ENCODE results near the gene MB. TPM values are rescaled to one million over a fixed set of nuclear protein-coding genes. Genes with fewer than 3 reads are reported as not detected.
A peak's percentile ranks its signal among the peaks of the same experiment; 100 is the strongest.

The MB gene
- total and polyA plus RNA-seq, 4 donors = 2.8 to 24.7 TPM; not detected in 2

DNA sequence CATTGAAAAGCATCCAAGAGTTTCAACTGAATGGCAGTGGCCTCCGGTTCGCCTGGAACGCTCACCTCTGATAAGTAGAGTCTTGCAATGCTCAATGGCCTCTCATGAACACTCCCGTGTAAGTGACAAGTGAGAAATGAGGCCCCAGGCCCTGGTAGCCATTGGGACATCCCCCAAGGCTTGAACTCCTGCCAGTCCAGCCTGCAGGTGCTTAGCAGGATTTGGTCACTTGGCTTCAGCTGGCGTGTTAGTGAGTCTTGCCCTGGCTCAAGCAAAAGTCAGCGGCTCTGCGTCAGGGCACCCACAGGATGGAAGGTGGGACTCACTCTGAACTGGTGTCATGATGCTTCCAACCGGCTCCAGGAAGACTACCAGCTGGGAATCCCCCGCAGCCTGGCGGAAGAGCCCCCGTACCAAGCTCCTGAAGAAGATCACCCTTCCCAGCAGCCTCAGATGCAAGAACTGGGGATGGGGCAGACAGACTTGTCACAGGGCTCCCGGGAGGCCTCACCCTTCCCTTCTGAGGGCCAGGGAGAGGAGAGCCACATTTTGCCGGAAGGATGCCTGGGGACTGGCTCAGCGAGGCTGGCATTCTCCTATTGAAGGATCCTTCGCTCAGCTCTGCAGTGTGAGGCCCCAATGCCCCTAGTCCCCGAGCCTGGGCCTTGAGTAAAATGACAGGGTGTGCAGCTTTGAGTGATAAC, 19.3 kb downstream of the MB start:
- Histone ChIP-seq H3K36me3 (ENCODE audit: control insufficient read depth in 1 of 2, insufficient read depth in 2 of 2, low read length in 1 of 2) (no peaks in the 10 kb centered on the region), H3K27me3 (ENCODE audit: control insufficient read depth in 1 of 2, insufficient read depth in 2 of 2, low read length in 1 of 2) (no peaks in the 10 kb centered on the region), H3K4me1 (ENCODE audit: control insufficient read depth in 1 of 2, insufficient read depth in 2 of 2, low read length in 2 of 2) (no peaks in the 10 kb centered on the region), H3K4me3 (ENCODE audit: low read length in 2 of 2) (no peak overlapping the region), H3K9me3 (ENCODE audit: control insufficient read depth, low read length) (no peaks in the 10 kb centered on the region), H3K27ac (ENCODE audit: low read depth in 1 of 2, low read length in 2 of 2) (no peak overlapping the region)
- intact Hi-C loops (cut with DNase I) = no loop called here
- DNase-seq (peak; percentile 31 to 57), ATAC-seq (ENCODE audit: low FRiP score) (no peak)
- WGBS, 2 donors = 95 to 96% methylated on average over 16 of the region's 16 CpGs

DNA sequence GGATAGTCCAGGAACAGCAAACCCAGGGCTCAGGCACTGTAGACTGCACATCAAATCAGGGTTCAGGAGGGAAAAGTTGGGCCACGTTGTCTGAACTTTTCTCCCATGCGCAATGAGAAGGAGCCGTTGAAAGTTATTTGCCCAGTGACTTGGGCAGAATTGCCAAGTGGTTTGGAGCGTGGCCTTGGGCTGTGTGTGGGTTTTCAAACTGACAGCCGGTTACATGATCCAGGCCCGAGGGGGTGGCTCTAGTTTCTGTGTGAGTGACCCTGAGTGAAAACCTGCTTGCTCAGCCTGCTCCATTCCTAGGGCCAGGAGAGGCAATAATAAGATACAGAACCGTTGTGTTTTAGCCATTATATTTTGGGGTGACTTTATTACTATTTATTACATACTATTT, 20.3 kb downstream of the MB start:
- H3K4me3 ChIP-seq (ENCODE audit: low read length in 2 of 2) = no peak overlapping the region
- H3K4me1 ChIP-seq (ENCODE audit: control insufficient read depth in 1 of 2, insufficient read depth in 2 of 2, low read length in 2 of 2) = no peaks in the 10 kb centered on the region
- no peaks in the 10 kb centered on the region for H3K27me3 ChIP-seq (ENCODE audit: control insufficient read depth in 1 of 2, insufficient read depth in 2 of 2, low read length in 1 of 2)
- H3K36me3 ChIP-seq (ENCODE audit: control insufficient read depth in 1 of 2, insufficient read depth in 2 of 2, low read length in 1 of 2) = no peaks in the 10 kb centered on the region
- no peak overlapping the region for H3K27ac ChIP-seq (ENCODE audit: low read depth in 1 of 2, low read length in 2 of 2)
- ATAC-seq (ENCODE audit: low FRiP score) (no peak), DNase-seq (peak; percentile 25 to 31)
- intact Hi-C loops (cut with DNase I) = no loop called here
- WGBS, 2 donors = 45 to 60% methylated on average over 7 of the region's 7 CpGs
- H3K9me3 ChIP-seq (ENCODE audit: control insufficient read depth, low read length) = no peaks in the 10 kb centered on the region

DNA sequence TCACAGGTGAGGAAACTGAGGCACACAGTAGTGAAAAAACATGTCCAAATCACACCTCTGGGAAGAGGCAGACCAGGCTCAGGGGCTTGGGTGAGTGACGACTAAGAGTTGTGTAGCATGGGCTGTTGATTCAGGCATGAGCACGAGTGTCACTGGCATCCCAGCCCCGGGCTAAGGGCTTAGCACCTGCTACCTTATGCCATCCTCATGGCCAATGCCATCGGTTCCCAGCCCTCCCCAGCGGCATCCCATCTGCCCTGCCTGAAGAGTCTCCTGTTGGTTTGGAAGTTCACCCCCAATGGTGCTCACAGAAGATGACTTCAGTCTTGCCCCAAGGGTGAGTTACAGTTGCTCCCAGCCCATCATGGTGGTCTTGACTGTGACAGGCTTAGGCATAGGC, 22.4 kb downstream of the MB start:
- DNase-seq = peak in 1 of 2 donors; percentile 32
- ATAC-seq (ENCODE audit: low FRiP score) = no peak
- Histone ChIP-seq H3K27me3 (ENCODE audit: control insufficient read depth in 1 of 2, insufficient read depth in 2 of 2, low read length in 1 of 2) (no peaks in the 10 kb centered on the region), H3K36me3 (ENCODE audit: control insufficient read depth in 1 of 2, insufficient read depth in 2 of 2, low read length in 1 of 2) (no peaks in the 10 kb centered on the region), H3K4me1 (ENCODE audit: control insufficient read depth in 1 of 2, insufficient read depth in 2 of 2, low read length in 2 of 2) (no peaks in the 10 kb centered on the region), H3K27ac (ENCODE audit: low read depth in 1 of 2, low read length in 2 of 2) (no peak overlapping the region), H3K4me3 (ENCODE audit: low read length in 2 of 2) (no peak overlapping the region), H3K9me3 (ENCODE audit: control insufficient read depth, low read length) (no peaks in the 10 kb centered on the region)
- 92 to 96% methylated on average over 5 of the region's 5 CpGs for WGBS, 2 donors
- intact Hi-C loops (cut with DNase I) = no loop called here

DNA sequence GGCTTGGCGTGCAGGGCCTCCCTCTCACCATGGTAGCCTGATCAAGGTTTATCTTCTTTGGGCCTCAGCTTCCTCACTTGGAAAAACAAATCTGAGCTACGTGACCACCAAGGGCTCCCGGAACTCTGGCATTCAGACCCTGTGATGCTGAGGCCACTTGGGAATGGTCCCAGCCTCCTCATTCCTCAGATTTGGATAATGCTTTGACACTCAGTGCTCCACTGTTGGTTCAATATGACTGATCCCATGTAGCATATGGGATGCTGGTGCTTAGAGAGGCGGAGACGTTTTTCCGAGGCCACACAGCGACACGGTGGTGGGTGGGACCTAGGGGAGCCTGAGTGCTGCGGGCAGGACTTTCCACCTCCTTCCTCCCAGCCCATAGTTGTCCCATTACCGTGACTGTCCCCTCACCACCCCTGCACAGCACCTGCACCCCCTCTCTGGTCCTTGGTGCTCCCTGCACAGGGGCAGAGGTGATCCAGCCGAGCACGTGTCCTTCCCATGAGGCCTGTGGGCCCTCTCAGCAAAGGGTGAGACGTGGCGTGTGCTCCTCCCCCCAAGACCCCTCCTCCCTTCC, 23.1 kb downstream of the MB start:
- DNase-seq (peak; percentile 30 to 65), ATAC-seq (ENCODE audit: low FRiP score) (no peak)
- H3K4me1 ChIP-seq (ENCODE audit: control insufficient read depth in 1 of 2, insufficient read depth in 2 of 2, low read length in 2 of 2) = no peaks in the 10 kb centered on the region
- intact Hi-C loops (cut with DNase I) = no loop called here
- H3K4me3 ChIP-seq (ENCODE audit: low read length in 2 of 2) = no peak overlapping the region
- H3K27ac ChIP-seq (ENCODE audit: low read depth in 1 of 2, low read length in 2 of 2) = no peak overlapping the region
- no peaks in the 10 kb centered on the region for H3K36me3 ChIP-seq (ENCODE audit: control insufficient read depth in 1 of 2, insufficient read depth in 2 of 2, low read length in 1 of 2)
- WGBS, 2 donors = 81 to 83% methylated on average over 14 of the region's 14 CpGs
- H3K27me3 ChIP-seq (ENCODE audit: control insufficient read depth in 1 of 2, insufficient read depth in 2 of 2, low read length in 1 of 2) = no peaks in the 10 kb centered on the region
- H3K9me3 ChIP-seq (ENCODE audit: control insufficient read depth, low read length) = no peaks in the 10 kb centered on the region

DNA sequence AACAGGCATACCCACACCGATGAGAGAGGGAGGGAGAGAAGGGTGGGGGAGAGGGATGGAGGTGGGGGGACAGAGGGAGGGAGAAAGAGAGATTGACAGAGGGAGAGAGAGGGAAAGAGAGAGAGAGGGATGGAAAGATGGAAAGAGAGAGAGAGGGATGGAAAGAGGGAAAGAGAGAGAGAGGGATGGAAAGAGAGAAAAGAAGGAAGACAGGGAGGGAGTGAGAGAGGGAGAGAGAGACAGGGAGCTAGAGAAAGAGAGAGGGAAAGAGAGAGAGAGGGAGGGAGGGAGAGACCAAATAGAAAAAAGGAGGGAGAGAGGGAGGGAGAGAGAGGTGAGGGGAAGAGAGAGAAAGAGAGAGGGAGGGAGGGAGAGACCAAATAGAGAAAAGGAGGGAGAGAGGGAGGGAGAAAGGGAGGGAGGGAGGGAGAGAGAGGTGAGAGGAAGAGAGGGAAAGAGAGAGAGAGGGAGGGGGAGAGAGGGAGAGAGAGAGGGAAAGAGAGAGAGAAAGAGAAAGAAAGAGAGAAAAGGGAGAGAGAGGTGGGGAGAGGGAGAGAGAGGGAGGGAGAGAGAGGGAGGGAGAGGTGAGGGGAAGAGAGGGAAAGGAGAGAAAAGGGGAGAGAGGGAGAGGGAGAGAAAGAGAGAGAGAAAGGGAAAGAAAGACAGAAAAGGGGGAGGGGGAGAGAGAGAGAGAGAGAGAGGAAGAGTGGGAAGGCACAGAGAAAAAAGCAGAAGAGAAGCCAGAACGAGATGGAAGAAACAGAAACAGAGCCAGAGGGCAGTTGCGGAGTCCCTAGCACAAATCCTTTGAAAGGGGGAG, 23.8 kb downstream of the MB start:
- 32 to 48% methylated on average over 3 of the region's 3 CpGs for WGBS, 2 donors
- H3K4me3 ChIP-seq (ENCODE audit: low read length in 2 of 2) = no peak overlapping the region
- no peak overlapping the region for H3K27ac ChIP-seq (ENCODE audit: low read depth in 1 of 2, low read length in 2 of 2)
- no peaks in the 10 kb centered on the region for H3K9me3 ChIP-seq (ENCODE audit: control insufficient read depth, low read length)
- no peaks in the 10 kb centered on the region for H3K4me1 ChIP-seq (ENCODE audit: control insufficient read depth in 1 of 2, insufficient read depth in 2 of 2, low read length in 2 of 2)
- no peak for DNase-seq
- no peaks in the 10 kb centered on the region for H3K27me3 ChIP-seq (ENCODE audit: control insufficient read depth in 1 of 2, insufficient read depth in 2 of 2, low read length in 1 of 2)
- intact Hi-C loops (cut with DNase I) = no loop called here
- ATAC-seq (ENCODE audit: low FRiP score) = no peak
- no peaks in the 10 kb centered on the region for H3K36me3 ChIP-seq (ENCODE audit: control insufficient read depth in 1 of 2, insufficient read depth in 2 of 2, low read length in 1 of 2)

DNA sequence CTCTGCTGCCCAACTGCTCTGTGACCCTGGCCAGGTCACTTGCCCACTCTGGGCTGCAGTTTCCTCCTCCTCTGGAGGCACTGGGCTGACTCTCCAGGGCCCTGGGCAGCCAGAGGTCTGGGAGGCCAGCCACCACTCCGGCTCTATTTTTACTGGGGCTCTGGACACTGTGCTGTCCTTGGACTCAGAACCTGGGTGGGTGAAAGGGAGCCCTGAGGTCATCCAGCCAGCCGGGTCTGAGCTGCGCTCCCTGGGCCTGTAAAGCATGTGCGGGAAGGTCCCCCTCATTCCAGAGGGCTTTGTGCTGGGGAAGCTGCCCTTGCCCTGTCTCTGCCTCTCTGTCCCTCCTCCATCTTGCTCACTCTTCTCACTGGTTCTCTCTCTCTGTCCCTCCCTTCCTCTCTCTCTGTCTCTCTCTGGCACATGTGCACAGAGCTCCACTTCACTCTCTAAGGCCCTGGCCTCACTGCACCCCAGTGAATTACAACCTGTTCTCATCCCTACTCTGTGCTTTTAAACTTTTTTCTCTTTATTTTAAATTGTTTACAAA, 24.6 kb downstream of the MB start:
- Histone ChIP-seq H3K4me3 (ENCODE audit: low read length in 2 of 2) (no peak overlapping the region), H3K27me3 (ENCODE audit: control insufficient read depth in 1 of 2, insufficient read depth in 2 of 2, low read length in 1 of 2) (no peaks in the 10 kb centered on the region), H3K36me3 (ENCODE audit: control insufficient read depth in 1 of 2, insufficient read depth in 2 of 2, low read length in 1 of 2) (no peaks in the 10 kb centered on the region), H3K4me1 (ENCODE audit: control insufficient read depth in 1 of 2, insufficient read depth in 2 of 2, low read length in 2 of 2) (no peaks in the 10 kb centered on the region), H3K9me3 (ENCODE audit: control insufficient read depth, low read length) (no peaks in the 10 kb centered on the region), H3K27ac (ENCODE audit: low read depth in 1 of 2, low read length in 2 of 2) (no peak overlapping the region)
- WGBS, 2 donors = 59 to 65% methylated on average over 3 to 4 of the region's 4 CpGs
- ATAC-seq (ENCODE audit: low FRiP score) (peak; percentile 26), DNase-seq (peak in 1 of 2 donors; percentile 33)
- intact Hi-C loops (cut with DNase I) = no loop called here

- Histone ChIP-seq H3K4me1 (ENCODE audit: control insufficient read depth in 1 of 2, insufficient read depth in 2 of 2, low read length in 2 of 2) (no peaks in the 10 kb centered on the region), H3K4me3 (ENCODE audit: low read length in 2 of 2) (no peak overlapping the region), H3K9me3 (ENCODE audit: control insufficient read depth, low read length) (no peaks in the 10 kb centered on the region), H3K36me3 (ENCODE audit: control insufficient read depth in 1 of 2, insufficient read depth in 2 of 2, low read length in 1 of 2) (no peaks in the 10 kb centered on the region), H3K27me3 (ENCODE audit: control insufficient read depth in 1 of 2, insufficient read depth in 2 of 2, low read length in 1 of 2) (no peaks in the 10 kb centered on the region), H3K27ac (ENCODE audit: low read depth in 1 of 2, low read length in 2 of 2) (no peak overlapping the region)
- DNase-seq (peak in 1 of 2 donors; percentile 25), ATAC-seq (ENCODE audit: low FRiP score) (no peak)
- WGBS, 2 donors = 94 to 96% methylated on average over 14 of the region's 14 CpGs
- intact Hi-C loops (cut with DNase I) = no loop called here
Observed at GRCh38 chr22:35591714-35592417, 25.3 kb downstream of the MB start.

DNA sequence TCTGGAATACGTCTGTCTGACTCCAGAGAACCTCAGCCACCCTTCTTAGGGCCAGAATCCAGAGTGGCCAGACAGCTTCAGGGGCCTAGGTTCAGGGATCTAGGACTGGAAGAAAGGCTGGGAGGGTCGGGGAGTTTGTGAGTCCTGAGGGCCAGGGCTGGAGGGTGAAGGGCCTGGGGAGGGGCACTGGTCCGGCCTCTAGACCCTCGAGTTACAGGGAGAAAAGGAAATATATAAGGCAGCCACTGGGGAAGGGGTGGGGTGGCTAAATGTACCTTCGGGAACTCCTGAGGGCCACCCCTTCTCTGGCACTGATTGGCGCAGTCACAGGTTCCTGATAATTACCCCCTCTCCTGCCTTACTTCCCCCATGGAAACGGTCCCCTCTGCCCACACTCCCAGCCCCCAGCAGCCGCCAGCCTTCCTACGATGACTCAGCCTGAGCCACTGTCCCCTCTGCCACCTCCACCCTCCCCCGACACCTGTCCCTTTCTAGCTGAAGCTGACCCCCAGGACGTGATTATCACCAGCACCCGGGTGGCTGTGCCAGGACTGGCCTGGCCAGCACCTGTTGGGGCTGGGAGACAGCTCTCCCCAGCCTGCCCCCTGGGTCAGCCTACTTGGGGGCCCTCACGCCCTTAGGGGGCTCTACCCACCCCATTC, 26.4 kb downstream of the MB start:
- Histone ChIP-seq H3K36me3 (ENCODE audit: control insufficient read depth in 1 of 2, insufficient read depth in 2 of 2, low read length in 1 of 2) (no peaks in the 10 kb centered on the region), H3K4me3 (ENCODE audit: low read length in 2 of 2) (no peak overlapping the region), H3K27ac (ENCODE audit: low read depth in 1 of 2, low read length in 2 of 2) (no peak overlapping the region), H3K27me3 (ENCODE audit: control insufficient read depth in 1 of 2, insufficient read depth in 2 of 2, low read length in 1 of 2) (no peaks in the 10 kb centered on the region), H3K9me3 (ENCODE audit: control insufficient read depth, low read length) (no peaks in the 10 kb centered on the region), H3K4me1 (ENCODE audit: control insufficient read depth in 1 of 2, insufficient read depth in 2 of 2, low read length in 2 of 2) (no peaks in the 10 kb centered on the region)
- ATAC-seq (ENCODE audit: low FRiP score) (no peak), DNase-seq (peak in 1 of 2 donors; percentile 27)
- intact Hi-C loops (cut with DNase I) = no loop called here
- WGBS, 2 donors = 83 to 86% methylated on average over 13 of the region's 13 CpGs
